Memory B cell (primary cell): Measurements from ENCODE around the gene ISY1.
A peak's percentile ranks its signal among the peaks of the same experiment; 100 is the strongest.
"Not testable (repeated sequence)": the region's sequence is repeated elsewhere in the genome, so short reads cannot be mapped to it uniquely, and the experiment has no call there.

Experiments used
- ATAC-seq: fragments of 150-1000 bp; cut with Tn5 transposase; 2 replicates; pipeline ENCODE4 v1.10.0; 2021; ENCODE audit warnings: low read depth, mild to moderate bottlenecking, moderate library complexity
- DNase-seq, 2 donors: peaks; one replicate each; pipeline ENCODE4 v3.0.0; 2022; ENCODE audit warnings: low spot score in 2 of 2
- H3K27ac Mint-ChIP-seq: one replicate; pipeline ENCODE4 v1.8.0; 2022; ENCODE audit warnings: mild to moderate bottlenecking, moderate library complexity, mixed read lengths
- H3K27me3 Mint-ChIP-seq: one replicate; pipeline ENCODE4 v1.8.0; 2022; ENCODE audit warnings: mixed read lengths
- H3K36me3 Mint-ChIP-seq: one replicate; pipeline ENCODE4 v1.8.0; 2022; ENCODE audit warnings: mild to moderate bottlenecking, mixed read lengths
- H3K4me1 Mint-ChIP-seq: one replicate; pipeline ENCODE4 v1.8.0; 2022; ENCODE audit warnings: mixed read lengths
- H3K4me3 Mint-ChIP-seq: one replicate; pipeline ENCODE4 v1.8.0; 2022; ENCODE audit warnings: mild to moderate bottlenecking, moderate library complexity, mixed read lengths
- H3K9me3 Mint-ChIP-seq: one replicate; pipeline ENCODE4 v1.8.0; 2022; ENCODE audit warnings: mixed read lengths

Gene ISY1

GRCh38 chr3:129120254-129121004, 40.4 kb downstream of the ISY1 start:
- ATAC-seq (peak; percentile 78), DNase-seq (peak; percentile 72 to 87)
- H3K27ac Mint-ChIP-seq = no peak overlapping the region
- H3K36me3 Mint-ChIP-seq = peaks cover 9% of the 10 kb centered on the region
- H3K9me3 Mint-ChIP-seq = no peaks in the 10 kb centered on the region
- H3K27me3 Mint-ChIP-seq = no peaks in the 10 kb centered on the region
- peaks cover 32% of the 10 kb centered on the region for H3K4me1 Mint-ChIP-seq
- H3K4me3 Mint-ChIP-seq = peak overlapping the region; percentile 89

- ATAC-seq (no peak), DNase-seq (no peak)
- Mint-ChIP-seq H3K27ac (no peak overlapping the region), H3K9me3 (no peaks in the 10 kb centered on the region), H3K36me3 (peaks cover 9% of the 10 kb centered on the region), H3K4me1 (peaks cover 32% of the 10 kb centered on the region), H3K27me3 (no peaks in the 10 kb centered on the region), H3K4me3 (peak overlapping the region; percentile 89)
Measured at GRCh38 chr3:129119365-129120100, 41.3 kb downstream of the ISY1 start.

GRCh38 chr3:129118745-129119144, 42.1 kb downstream of the ISY1 start:
- Mint-ChIP-seq H3K36me3 (peaks cover 12% of the 10 kb centered on the region), H3K4me1 (peaks cover 32% of the 10 kb centered on the region)
- ATAC-seq = no peak

GRCh38 chr3:129117134-129117533, 43.7 kb downstream of the ISY1 start:
- H3K9me3 Mint-ChIP-seq = no peaks in the 10 kb centered on the region
- H3K27ac Mint-ChIP-seq = no peak overlapping the region
- H3K27me3 Mint-ChIP-seq = no peaks in the 10 kb centered on the region
- ATAC-seq (no peak), DNase-seq (no peak)
- H3K4me3 Mint-ChIP-seq = no peak overlapping the region
- peaks cover 20% of the 10 kb centered on the region for H3K4me1 Mint-ChIP-seq
- peaks cover 12% of the 10 kb centered on the region for H3K36me3 Mint-ChIP-seq

More at GRCh38 chr3:129118745-129119144, 42.1 kb downstream of the ISY1 start:
- DNase-seq = no peak
- H3K27me3 Mint-ChIP-seq = no peaks in the 10 kb centered on the region
- H3K27ac Mint-ChIP-seq = no peak overlapping the region
- H3K4me3 Mint-ChIP-seq = no peak overlapping the region
- no peaks in the 10 kb centered on the region for H3K9me3 Mint-ChIP-seq

GRCh38 chr3:129116482-129116946, 44.3 kb downstream of the ISY1 start:
- Mint-ChIP-seq H3K27ac (no peak overlapping the region), H3K4me3 (no peak overlapping the region), H3K4me1 (peaks cover 17% of the 10 kb centered on the region)

GRCh38 chr3:129114455-129114854, 46.4 kb downstream of the ISY1 start:
- H3K36me3 Mint-ChIP-seq = peaks cover 17% of the 10 kb centered on the region
- DNase-seq (no peak), ATAC-seq (no peak)
- H3K4me3 Mint-ChIP-seq = no peak overlapping the region
- H3K27ac Mint-ChIP-seq = no peak overlapping the region
- no peaks in the 10 kb centered on the region for H3K9me3 Mint-ChIP-seq
- peaks cover 7% of the 10 kb centered on the region for H3K4me1 Mint-ChIP-seq
- H3K27me3 Mint-ChIP-seq = no peaks in the 10 kb centered on the region

More at GRCh38 chr3:129116482-129116946, 44.3 kb downstream of the ISY1 start:
- H3K36me3 Mint-ChIP-seq = peaks cover 12% of the 10 kb centered on the region
- H3K9me3 Mint-ChIP-seq = no peaks in the 10 kb centered on the region
- no peaks in the 10 kb centered on the region for H3K27me3 Mint-ChIP-seq
- ATAC-seq (no peak), DNase-seq (no peak)

GRCh38 chr3:129112308-129113052, 48.4 kb downstream of the ISY1 start:
- H3K36me3 Mint-ChIP-seq = peaks cover 22% of the 10 kb centered on the region
- H3K4me3 Mint-ChIP-seq = no peak overlapping the region
- H3K27ac Mint-ChIP-seq = no peak overlapping the region
- peaks cover 3% of the 10 kb centered on the region for H3K4me1 Mint-ChIP-seq
- H3K27me3 Mint-ChIP-seq = no peaks in the 10 kb centered on the region
- DNase-seq = no peak
- no peaks in the 10 kb centered on the region for H3K9me3 Mint-ChIP-seq
- ATAC-seq = no peak

GRCh38 chr3:129111076-129111780, 49.6 kb downstream of the ISY1 start:
- not testable (repeated sequence) for DNase-seq, H3K4me3 Mint-ChIP-seq, H3K9me3 Mint-ChIP-seq, H3K27ac Mint-ChIP-seq, H3K4me1 Mint-ChIP-seq, ATAC-seq, H3K27me3 Mint-ChIP-seq
- peaks cover 19% of the 10 kb centered on the region for H3K36me3 Mint-ChIP-seq

GRCh38 chr3:129107793-129108192, 53.1 kb downstream of the ISY1 start:
- Mint-ChIP-seq H3K36me3 (peaks cover 16% of the 10 kb centered on the region), H3K9me3 (no peaks in the 10 kb centered on the region), H3K27ac (no peak overlapping the region), H3K27me3 (no peaks in the 10 kb centered on the region), H3K4me3 (no peak overlapping the region), H3K4me1 (no peaks in the 10 kb centered on the region)
- ATAC-seq = no peak
- DNase-seq = no peak

- peaks cover 16% of the 10 kb centered on the region for H3K36me3 Mint-ChIP-seq
- H3K4me3 Mint-ChIP-seq = no peak overlapping the region
- H3K9me3 Mint-ChIP-seq = no peaks in the 10 kb centered on the region
- H3K27me3 Mint-ChIP-seq = no peaks in the 10 kb centered on the region
- H3K4me1 Mint-ChIP-seq = no peaks in the 10 kb centered on the region
- no peak overlapping the region for H3K27ac Mint-ChIP-seq
- ATAC-seq (no peak), DNase-seq (no peak)
Measured at GRCh38 chr3:129106866-129107565, 53.8 kb downstream of the ISY1 start.

- peaks cover 16% of the 10 kb centered on the region for H3K36me3 Mint-ChIP-seq
Measured at GRCh38 chr3:129106320-129106719, 54.5 kb downstream of the ISY1 start.

GRCh38 chr3:129105862-129106261, 55.0 kb downstream of the ISY1 start:
- Mint-ChIP-seq H3K27ac (no peak overlapping the region), H3K9me3 (no peaks in the 10 kb centered on the region), H3K36me3 (peaks cover 16% of the 10 kb centered on the region), H3K27me3 (no peaks in the 10 kb centered on the region), H3K4me3 (no peak overlapping the region), H3K4me1 (no peaks in the 10 kb centered on the region)
- ATAC-seq = no peak
- no peak for DNase-seq

More at GRCh38 chr3:129106320-129106719, 54.5 kb downstream of the ISY1 start:
- H3K27me3 Mint-ChIP-seq = no peaks in the 10 kb centered on the region
- H3K4me3 Mint-ChIP-seq = no peak overlapping the region
- H3K27ac Mint-ChIP-seq = no peak overlapping the region
- ATAC-seq (no peak), DNase-seq (no peak)
- no peaks in the 10 kb centered on the region for H3K4me1 Mint-ChIP-seq
- H3K9me3 Mint-ChIP-seq = no peaks in the 10 kb centered on the region

GRCh38 chr3:129104498-129105079, 56.3 kb downstream of the ISY1 start:
- Mint-ChIP-seq H3K36me3 (peaks cover 14% of the 10 kb centered on the region), H3K4me1 (no peaks in the 10 kb centered on the region), H3K4me3 (no peak overlapping the region), H3K27ac (no peak overlapping the region), H3K27me3 (no peaks in the 10 kb centered on the region), H3K9me3 (no peaks in the 10 kb centered on the region)
- DNase-seq (no peak), ATAC-seq (no peak)
